Activated B cell treated with CpG ODN at 0.5 μM for 24 hours (primary cell): ENCODE measurements around the gene ODC1. TPM values are rescaled to one million over a fixed set of nuclear protein-coding genes. Genes with fewer than 3 reads are reported as not detected.

Experiments used
- ATAC-seq: fragments of 200-7000 bp; cut with Tn5 transposase; one replicate; pipeline ENCODE4 v1.10.0; 2021; ENCODE audit warnings: low read depth, mild to moderate bottlenecking, moderate library complexity
- CTCF ChIA-PET: fragments of 350-600 bp; sonication (Branson Sonifier 250); formaldehyde crosslinking; loops from one replicate; lab custom pipeline; 2021; ENCODE audit warnings: antibody characterized with exemption; lab: Charles Lee
- POLR2A ChIA-PET: fragments of 350-600 bp; sonication (Branson Sonifier 250); formaldehyde crosslinking; loops from one replicate; lab custom pipeline; 2021; ENCODE audit warnings: antibody characterized with exemption; lab: Charles Lee
- DNase-seq: peaks from one replicate; pipeline ENCODE4 v3.0.0; 2022
- H3K27ac Mint-ChIP-seq: one replicate; pipeline ENCODE4 v1.8.0; 2020; ENCODE audit warnings: mixed read lengths
- H3K27me3 Mint-ChIP-seq: one replicate; pipeline ENCODE4 v1.8.0; 2021; ENCODE audit warnings: mixed read lengths
- H3K36me3 Mint-ChIP-seq: one replicate; pipeline ENCODE4 v1.8.0; 2021; ENCODE audit warnings: low read depth, mixed read lengths
- H3K4me1 Mint-ChIP-seq: one replicate; pipeline ENCODE4 v1.8.0; 2021; ENCODE audit warnings: mixed read lengths
- H3K4me3 Mint-ChIP-seq: one replicate; pipeline ENCODE4 v1.8.0; 2020; ENCODE audit warnings: mild to moderate bottlenecking, mixed read lengths
- H3K9me3 Mint-ChIP-seq: one replicate; pipeline ENCODE4 v1.8.0; 2020; ENCODE audit warnings: mixed read lengths
- intact Hi-C: fragments of 100-400 bp; cut with micrococcal nuclease; formaldehyde crosslinking; loops from one replicate; pipeline ENCODE4 v1.15.1; 2024
- total RNA-seq: library from RNA; stranded (reverse); gene quantifications from 2 replicates; pipeline ENCODE4 v1.2.3, GENCODE V29; 2022
- TF ChIP-seq, protein P1 (sequence below): fragments of 200-600 bp; IDR thresholded peaks from one replicate; pipeline ENCODE4 v1.8.0; 2022; ENCODE audit warnings: antibody characterized with exemption, mild to moderate bottlenecking

ODC1 gene
- total RNA-seq, 1 donor from 2014 or later: 192 TPM

DNA sequence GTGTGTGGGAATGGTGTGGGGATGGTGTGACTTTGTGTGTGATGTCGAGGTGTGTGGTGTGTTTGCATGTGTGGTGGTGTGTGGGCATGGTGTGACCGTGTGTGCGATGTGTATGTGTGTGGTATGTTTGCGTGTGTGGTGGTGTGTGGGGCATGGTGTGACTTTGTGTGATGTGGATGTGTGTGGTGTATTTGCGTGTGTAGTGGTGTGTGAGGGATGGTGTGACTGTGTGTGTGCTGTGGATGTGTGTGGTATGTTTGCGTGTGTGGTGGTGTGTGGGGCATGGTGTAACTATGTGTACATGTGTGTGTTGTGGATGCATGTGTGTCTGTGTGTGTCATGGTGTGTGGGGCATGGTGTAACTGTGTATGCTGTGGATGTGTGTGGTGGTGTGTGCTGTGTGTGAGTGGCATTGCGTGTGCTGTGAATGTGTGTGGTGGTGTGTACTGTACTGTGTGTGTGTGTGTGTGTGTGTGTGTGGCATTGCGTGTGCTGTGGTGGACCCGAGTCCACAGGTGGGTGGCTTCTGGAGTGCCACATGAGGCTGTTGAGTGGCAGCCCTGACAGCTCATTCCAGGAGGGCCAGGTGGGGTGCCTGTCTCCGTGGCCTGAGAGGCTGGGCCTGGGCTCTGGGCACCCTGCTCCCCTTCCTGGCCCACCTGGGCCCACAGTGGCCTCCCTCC, 14.7 kb downstream of the ODC1 start:
- TF ChIP-seq, protein P1, sequence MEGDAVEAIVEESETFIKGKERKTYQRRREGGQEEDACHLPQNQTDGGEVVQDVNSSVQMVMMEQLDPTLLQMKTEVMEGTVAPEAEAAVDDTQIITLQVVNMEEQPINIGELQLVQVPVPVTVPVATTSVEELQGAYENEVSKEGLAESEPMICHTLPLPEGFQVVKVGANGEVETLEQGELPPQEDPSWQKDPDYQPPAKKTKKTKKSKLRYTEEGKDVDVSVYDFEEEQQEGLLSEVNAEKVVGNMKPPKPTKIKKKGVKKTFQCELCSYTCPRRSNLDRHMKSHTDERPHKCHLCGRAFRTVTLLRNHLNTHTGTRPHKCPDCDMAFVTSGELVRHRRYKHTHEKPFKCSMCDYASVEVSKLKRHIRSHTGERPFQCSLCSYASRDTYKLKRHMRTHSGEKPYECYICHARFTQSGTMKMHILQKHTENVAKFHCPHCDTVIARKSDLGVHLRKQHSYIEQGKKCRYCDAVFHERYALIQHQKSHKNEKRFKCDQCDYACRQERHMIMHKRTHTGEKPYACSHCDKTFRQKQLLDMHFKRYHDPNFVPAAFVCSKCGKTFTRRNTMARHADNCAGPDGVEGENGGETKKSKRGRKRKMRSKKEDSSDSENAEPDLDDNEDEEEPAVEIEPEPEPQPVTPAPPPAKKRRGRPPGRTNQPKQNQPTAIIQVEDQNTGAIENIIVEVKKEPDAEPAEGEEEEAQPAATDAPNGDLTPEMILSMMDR: no peak
- no peak overlapping the region for H3K27ac Mint-ChIP-seq
- ChIA-PET CTCF (interaction anchor here (1.0 to 8.6 kb wide), 6 partner anchors 24 to 361 kb away, joined by 3 to 162 read pairs (median 70); partner anchors contain the start of gene RRM2), POLR2A (interaction anchor here (1.5 kb wide), 2 partner anchors 14 to 23 kb away, joined by 4 to 11 read pairs; no protein-coding TSS in a partner anchor)
- H3K4me3 Mint-ChIP-seq: no peak overlapping the region
- H3K9me3 Mint-ChIP-seq: no peaks in the 10 kb centered on the region
- intact Hi-C loops: loop anchor here (10.0 kb wide), 1 partner anchor 619 kb away; no protein-coding TSS in a partner anchor
- peaks cover 4% of the 10 kb centered on the region for H3K27me3 Mint-ChIP-seq
- H3K36me3 Mint-ChIP-seq: peaks cover 7% of the 10 kb centered on the region
- DNase-seq: no peak
- peaks cover 15% of the 10 kb centered on the region for H3K4me1 Mint-ChIP-seq
- no peak for ATAC-seq

DNA sequence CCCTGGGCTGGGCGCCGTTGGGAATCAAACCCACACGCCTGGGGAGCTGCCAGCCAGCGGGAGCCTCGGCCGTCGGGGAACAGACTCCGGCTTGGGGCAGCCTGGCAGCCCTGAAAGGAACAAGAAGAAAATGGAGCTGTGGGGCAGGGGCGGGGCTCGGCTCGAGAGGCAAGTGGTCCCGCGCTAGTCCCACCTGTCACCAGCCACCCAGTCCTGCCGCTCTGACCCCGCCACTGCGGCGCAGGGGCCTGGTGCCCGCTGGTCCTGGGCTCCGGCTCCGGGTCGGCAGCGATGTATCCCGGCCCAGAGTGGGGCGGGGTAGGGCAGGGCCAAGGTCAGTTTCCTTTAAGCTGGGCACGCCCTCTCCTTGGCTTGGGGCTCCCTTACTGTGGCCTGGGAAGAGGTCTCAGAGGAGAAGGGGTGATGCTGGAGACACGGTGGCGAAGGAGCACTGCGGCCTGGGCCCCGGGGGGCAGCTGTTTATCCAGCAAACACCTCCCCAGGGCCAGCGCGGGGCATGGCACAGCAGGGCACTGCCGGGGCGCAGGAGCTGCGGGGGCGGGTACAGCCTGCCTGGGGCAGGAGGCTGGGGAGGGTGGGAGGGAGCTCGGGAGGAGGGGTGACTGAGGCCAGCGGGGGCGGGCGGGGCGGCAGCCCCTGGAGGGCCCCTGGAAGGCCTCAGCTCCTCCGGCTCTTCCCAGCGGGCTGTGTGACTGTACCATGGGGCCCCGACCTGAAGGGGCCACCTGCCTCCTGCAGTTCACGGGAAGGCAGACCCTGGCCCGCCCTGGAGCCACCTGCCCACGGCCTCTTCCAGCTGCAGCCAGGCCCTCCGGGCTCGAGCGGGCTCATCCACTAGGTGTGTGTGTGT, 15.6 kb downstream of the ODC1 start:
- H3K4me3 Mint-ChIP-seq: peak overlapping the region; percentile 62
- ATAC-seq (peak; percentile 33), DNase-seq (no peak)
- H3K27ac Mint-ChIP-seq: no peak overlapping the region
- intact Hi-C loops: loop anchor here (10.0 kb wide), 1 partner anchor 618 kb away; no protein-coding TSS in a partner anchor
- CTCF ChIA-PET: interaction anchor here (1.0 to 8.6 kb wide), 5 partner anchors 13 to 360 kb away, joined by 5 to 162 read pairs (median 8); partner anchors contain the start of gene RRM2
- H3K9me3 Mint-ChIP-seq: no peaks in the 10 kb centered on the region
- POLR2A ChIA-PET: interaction anchor here (0.5 to 1.5 kb wide), 4 partner anchors 15 to 393 kb away, joined by 3 to 11 read pairs (median 4); no protein-coding TSS in a partner anchor
- peaks cover 15% of the 10 kb centered on the region for H3K4me1 Mint-ChIP-seq
- H3K27me3 Mint-ChIP-seq: peaks cover 4% of the 10 kb centered on the region
- TF ChIP-seq, protein P1: no peak
- H3K36me3 Mint-ChIP-seq: peaks cover 3% of the 10 kb centered on the region

DNA sequence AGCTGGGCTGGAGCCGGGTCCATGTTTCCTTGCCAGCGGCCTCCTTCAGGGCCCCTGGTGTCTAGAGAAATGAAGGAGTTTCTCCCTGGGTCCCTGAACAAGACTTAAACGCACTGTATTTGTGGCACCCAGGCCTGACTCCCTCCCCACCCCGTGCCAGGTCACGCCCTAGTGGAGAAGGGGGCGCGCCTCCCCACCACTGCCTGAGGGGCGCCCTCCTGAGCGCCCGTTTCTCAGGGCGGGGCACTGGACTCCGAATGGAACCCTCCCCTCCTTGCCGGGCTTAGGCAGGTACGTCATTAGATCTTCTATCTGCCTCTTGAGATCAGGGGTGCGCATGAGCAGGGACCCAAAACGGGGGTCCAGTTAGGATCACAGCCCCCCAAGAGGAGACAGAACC, 16.3 kb downstream of the ODC1 start:
- Mint-ChIP-seq H3K9me3 (no peaks in the 10 kb centered on the region), H3K27me3 (peaks cover 4% of the 10 kb centered on the region), H3K4me1 (peaks cover 15% of the 10 kb centered on the region), H3K27ac (no peak overlapping the region), H3K4me3 (peak overlapping the region; percentile 62), H3K36me3 (peaks cover 7% of the 10 kb centered on the region)
- DNase-seq: no peak
- CTCF ChIA-PET: interaction anchor here (1.0 to 8.6 kb wide), 6 partner anchors 14 to 360 kb away, joined by 5 to 162 read pairs (median 7); partner anchors contain the start of gene RRM2
- no peak for ATAC-seq
- intact Hi-C loops: loop anchor here (10.0 kb wide), 1 partner anchor 617 kb away; no protein-coding TSS in a partner anchor
- POLR2A ChIA-PET: interaction anchor here (0.5 to 1.8 kb wide), 2 partner anchors 14 to 313 kb away, joined by 4 to 5 read pairs; no protein-coding TSS in a partner anchor
- TF ChIP-seq, protein P1: no peak

DNA sequence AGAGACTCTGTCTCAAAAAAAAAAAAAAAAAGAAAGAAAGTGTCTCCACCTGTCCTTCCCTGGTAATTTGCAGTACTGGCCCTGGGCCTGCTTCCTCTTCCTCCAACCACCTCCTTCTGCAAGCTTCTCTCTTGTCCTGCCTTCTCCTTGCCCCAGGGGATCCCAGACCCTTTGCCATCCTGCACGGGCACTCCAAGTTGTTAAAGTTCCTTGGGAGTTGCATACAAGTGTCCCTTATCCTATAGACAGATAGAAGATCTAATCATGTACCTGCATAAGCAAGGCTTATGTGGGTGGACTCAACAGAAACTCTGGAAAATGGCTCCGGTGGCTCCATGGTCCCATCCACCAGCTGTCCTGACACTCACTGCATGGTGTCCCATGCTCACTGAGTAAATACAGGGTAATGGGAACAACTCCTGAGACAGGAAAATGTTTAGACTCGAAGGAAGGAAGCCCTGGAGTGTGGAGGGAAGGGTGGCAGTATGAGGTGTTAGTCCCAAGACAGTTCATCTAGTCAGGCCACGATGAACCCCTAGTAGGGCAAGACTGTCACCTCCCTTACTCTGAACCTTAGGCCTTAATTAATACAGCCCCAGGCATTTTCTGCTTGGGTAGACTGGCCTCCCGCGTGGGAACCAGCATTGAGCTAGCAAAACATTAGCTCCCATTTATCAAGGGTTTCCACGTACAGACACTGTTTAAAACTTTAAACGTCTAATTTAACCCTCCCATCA, 17.1 kb downstream of the ODC1 start:
- Mint-ChIP-seq H3K27ac (no peak overlapping the region), H3K9me3 (no peaks in the 10 kb centered on the region), H3K36me3 (peaks cover 15% of the 10 kb centered on the region), H3K4me3 (no peak overlapping the region), H3K27me3 (peaks cover 4% of the 10 kb centered on the region), H3K4me1 (peaks cover 15% of the 10 kb centered on the region)
- ATAC-seq: no peak
- DNase-seq: no peak
- intact Hi-C loops: loop anchor here (10.0 kb wide), 1 partner anchor 616 kb away; no protein-coding TSS in a partner anchor
- POLR2A ChIA-PET: interaction anchor here (0.5 to 1.8 kb wide), 3 partner anchors 14 to 314 kb away, joined by 4 to 5 read pairs (median 4); no protein-coding TSS in a partner anchor
- TF ChIP-seq, protein P1: no peak
- CTCF ChIA-PET: interaction anchor here (1.0 to 5.7 kb wide), 4 partner anchors 14 to 359 kb away, joined by 5 to 100 read pairs (median 6); no protein-coding TSS in a partner anchor
